DMS79 treated with DMSO at 0.1 percent for 48 hours (cell line): Measurements from ENCODE around the gene RPRD1A.
"Not testable (repeated sequence)": the region's sequence is repeated elsewhere in the genome, so short reads cannot be mapped to it uniquely, and the experiment has no call there.

ENCODE experiments used
- DNase-seq: peaks from one replicate; lab custom pipeline; 2025; lab: John Stamatoyannopoulos, UW

The RPRD1A gene

DNA sequence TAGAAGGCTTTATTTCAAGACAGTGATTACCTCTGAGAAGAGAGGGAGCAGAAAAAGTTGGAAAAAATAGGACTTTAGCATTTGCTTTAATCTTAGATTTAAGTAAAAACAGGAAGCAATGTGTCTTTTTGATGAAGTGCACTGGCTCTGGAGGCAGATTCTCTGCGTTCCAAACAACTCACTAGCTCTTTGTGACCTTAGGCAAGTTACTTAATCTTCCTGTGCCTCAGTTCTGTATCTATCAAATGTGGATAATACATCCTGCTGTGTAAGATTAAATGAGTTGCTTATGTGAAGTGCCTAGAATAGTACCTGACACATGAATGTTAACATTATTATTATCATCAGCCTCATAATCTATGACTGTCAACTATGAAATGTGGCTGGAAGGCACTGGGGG, 42.3 kb downstream of the RPRD1A start:
- no peak for DNase-seq

- DNase-seq = not testable (repeated sequence)
Measured at GRCh38 chr18:36024241-36024640, 43.1 kb downstream of the RPRD1A start.

GRCh38 chr18:36023336-36023735, 44.0 kb downstream of the RPRD1A start:
- no peak for DNase-seq

DNA sequence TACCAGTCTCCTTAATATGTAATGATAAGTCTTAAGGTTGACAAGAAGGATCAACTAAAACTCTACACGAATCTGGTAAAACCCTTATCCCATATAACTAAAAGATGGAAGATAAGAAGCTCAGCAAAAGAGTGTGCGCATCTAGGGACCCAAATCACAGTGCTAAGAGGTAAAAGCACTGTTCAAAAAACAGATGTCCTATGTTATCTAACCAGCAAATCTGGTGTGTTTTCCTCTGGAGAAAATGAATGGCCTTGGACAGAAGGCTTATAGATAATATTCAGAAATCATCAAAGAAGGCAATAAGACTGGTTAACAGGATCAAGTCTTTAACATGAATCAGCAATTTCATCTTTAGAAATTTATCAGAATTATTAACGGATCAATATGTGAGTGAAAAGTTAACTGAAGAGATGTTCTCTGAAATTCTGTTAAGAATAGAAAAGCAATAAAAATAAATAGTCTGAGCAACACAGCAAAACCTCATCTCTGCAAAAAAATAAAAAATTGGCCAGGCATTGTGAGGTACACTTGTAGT, 47.1 kb downstream of the RPRD1A start:
- DNase-seq = no peak

DNA sequence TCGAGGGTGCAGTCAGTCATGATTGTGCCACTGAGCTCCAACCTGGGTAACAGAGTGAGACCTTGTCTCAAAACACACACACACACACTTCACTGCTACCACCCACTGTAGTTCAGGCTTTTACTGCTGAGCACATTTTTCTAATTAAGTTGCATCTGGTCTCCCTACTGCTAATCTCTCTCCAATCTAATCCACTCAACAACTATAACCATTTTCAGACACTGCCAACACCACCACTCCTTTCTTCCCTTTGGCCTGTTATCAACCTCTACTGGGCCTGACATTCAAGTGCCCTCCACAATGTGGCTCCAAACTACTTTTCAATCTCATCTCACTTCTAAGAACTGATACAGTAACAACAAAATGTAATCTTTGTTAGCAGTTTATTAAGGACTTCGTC, 50.1 kb downstream of the RPRD1A start:
- no peak for DNase-seq

DNA sequence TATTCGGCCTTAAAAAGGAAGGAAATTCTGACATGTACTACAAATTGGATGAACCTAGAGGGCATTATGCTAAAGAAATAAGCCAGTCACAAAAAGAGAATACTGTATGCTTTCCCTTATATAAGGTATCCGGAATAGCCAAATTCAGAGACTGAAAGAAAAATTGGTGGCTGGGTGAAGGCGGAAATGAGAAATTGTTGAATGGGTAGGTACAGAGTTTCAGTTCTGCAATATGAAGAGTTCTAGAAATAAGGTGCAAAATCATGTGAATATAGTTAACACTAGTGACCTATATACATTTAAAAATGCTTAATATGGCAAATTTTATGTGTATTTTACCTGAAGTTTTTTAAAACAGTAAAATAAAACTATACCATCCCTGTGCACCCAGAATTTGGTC, 51.7 kb downstream of the RPRD1A start:
- DNase-seq = no peak

GRCh38 chr18:36012891-36013290, 54.5 kb downstream of the RPRD1A start:
- DNase-seq = no peak

DNA sequence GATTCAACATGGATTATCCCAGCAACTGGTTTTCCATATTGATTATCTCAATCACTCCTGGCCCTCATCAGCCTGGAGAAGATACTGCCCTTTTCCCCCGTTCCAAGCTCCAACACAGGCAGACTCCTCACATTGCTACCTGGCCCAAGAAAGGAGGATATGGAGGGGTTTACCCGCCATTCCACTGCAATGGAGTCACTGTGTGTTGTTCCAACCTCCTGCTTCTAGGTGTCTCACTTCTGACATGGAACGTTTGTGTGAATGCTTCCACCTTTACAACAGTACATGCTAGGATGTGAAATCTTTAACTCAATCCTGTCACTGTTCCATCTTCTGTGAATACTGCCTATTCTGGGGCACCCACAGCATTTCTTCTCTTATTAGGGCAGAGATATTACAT, 58.1 kb downstream of the RPRD1A start:
- DNase-seq = no peak

- DNase-seq = no peak
Measured at GRCh38 chr18:36006997-36007396, 60.4 kb downstream of the RPRD1A start.

- no peak for DNase-seq
Measured at GRCh38 chr18:35999925-36000324, 67.4 kb downstream of the RPRD1A start.

DNA sequence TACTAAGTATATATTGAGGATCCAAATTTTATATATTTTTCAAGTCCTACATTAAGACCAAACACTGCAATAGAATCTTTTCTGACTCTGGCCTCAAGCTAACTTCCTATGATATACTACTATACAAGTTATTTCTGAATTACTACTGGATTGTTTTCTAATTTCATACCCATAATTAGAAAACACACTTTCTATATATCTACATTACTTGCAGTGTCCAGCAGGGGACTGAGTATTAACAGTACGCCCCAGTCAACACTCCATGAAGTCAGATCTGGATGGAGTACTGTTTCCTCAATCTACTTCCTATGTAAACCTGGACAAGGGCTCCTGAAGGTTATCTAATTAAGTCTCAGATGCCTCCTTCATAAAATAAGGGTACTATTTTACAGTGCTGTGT, 68.4 kb downstream of the RPRD1A start:
- no peak for DNase-seq

- no peak for DNase-seq
Measured at GRCh38 chr18:35993013-35993412, 74.3 kb downstream of the RPRD1A start.

DNA sequence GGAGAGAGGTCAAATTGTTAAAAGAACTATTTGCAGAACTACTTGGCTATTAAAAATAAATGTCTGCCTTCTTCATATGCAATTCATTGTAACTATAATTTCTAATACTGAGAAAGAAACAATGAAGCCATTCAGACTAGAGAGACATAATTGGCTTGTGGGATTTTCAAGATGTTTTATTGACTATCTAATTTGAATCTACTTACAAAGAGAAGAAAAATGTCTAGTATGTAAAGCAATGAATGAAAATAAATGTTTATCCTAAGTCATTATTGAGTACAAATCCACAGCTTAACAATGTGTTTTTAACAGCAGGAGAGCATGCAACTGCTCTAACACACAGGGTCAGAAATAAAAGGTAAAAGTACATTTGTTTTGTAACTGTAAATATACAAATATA, 75.7 kb downstream of the RPRD1A start:
- no peak for DNase-seq

DNA sequence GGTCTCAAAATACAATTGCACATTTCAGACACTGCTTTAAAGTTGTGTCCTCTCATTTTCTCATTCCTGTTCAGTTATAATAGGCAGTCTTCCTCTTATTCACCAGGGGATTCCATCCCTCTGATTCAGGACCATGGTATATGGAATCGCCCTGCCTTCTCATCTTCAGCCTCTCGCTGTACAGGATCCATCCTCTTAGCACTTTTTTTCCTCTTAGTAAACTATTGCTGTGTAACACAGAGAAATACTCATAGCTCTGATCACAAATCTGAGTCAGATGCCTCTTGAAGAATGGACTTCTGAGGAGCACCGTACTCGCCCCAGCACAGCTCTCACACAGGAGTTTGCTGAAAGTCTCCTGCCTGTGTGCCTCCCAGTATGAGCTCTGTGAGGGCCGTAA, 83.5 kb downstream of the RPRD1A start:
- no peak for DNase-seq

GRCh38 chr18:35983147-35983546, 84.2 kb downstream of the RPRD1A start:
- no peak for DNase-seq

- DNase-seq = no peak
Measured at GRCh38 chr18:35982409-35983114, 84.8 kb downstream of the RPRD1A start.

- DNase-seq = no peak
Measured at GRCh38 chr18:35979112-35979511, 88.2 kb downstream of the RPRD1A start.

- DNase-seq = no peak
Measured at GRCh38 chr18:35974181-35974580, 93.2 kb downstream of the RPRD1A start.

DNA sequence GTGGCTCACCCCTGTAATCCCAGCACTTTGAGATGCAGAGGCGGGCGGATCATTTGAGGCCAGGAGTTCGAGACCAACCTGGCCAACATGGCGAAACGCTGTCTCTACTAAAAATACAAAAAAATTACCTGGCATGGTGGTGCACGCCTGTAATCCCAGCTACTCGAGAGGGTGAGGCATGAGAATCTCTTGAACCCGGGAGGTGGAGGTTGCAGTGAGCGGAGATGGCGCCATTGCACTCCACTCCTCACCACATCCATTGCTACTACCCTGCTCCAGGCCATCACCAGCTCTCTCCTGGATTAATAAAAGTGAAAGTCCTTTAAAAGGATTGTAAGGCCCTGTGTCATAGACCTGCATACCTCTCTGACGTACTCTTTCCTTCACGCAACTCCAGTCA, 93.7 kb downstream of the RPRD1A start:
- no peak for DNase-seq

DNA sequence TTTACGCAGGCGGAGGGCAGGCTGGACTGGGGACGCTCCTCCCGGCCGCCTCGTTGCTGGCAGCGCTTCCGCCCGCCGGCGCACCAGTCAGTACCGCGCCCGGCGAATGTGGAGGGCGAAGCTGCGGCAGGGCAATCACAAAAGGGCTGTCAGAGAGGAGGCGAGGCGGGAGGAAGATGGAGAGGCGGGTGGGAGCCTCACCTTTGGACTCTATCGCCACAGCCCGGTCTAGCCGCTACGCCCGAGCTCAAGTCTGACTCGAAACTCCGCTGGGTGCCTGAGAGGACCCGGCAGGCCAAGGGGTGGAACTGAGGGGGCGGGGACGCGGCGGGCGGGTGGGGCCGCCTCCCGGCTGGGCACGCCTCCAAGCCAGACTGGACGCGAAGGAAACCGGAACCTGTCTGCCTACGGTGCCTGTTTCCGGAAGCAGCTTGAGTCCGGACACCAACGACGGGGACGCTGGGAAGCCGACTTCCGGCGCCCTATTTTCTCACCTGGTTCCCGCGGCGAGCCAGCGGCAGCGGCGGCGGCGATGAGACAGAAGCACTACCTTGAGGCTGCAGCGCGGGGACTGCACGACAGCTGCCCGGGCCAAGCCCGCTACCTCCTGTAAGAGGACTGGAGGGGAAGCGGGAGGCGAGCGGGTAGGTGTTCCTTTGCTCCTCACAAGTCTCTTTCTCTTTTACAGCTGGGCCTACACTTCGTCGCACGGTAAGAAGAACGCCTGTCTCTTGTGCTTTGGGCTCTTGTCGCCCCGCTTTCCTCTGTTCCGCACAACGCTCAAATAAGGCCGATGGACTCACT, 95.0 kb downstream of the RPRD1A start, which contains the start of gene RMP24:
TSS of gene RMP24 (plus strand) at position 483 of the 804 bp plus-strand sequence.
- DNase-seq = peak; percentile 91

GRCh38 chr18:35971661-35972196, 95.6 kb downstream of the RPRD1A start:
- DNase-seq = peak; percentile 45

DNA sequence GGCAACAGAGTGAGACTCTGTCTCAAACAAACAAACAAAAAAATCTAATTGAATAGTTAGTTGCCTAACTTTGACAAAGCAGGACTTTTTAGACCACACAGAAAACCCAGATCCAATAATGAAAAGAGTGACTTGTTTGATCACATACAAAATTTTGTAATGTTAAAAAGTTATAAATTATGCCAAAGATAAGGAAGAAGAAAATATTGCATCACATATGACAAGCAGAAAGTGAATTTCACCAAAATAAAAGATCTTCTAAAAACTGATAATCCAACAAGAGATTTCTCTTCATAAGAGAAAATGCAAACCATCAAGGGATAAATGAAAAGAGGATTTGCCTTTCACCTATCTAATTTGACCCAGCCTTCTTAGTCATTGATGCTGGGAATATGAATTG, 97.7 kb downstream of the RPRD1A start:
- DNase-seq = no peak
